Rectal smooth muscle tissue (tissue), 1 donor: ENCODE results near the gene CYRIA.

Experiments
- H3K27ac ChIP-seq: one replicate; pipeline ENCODE4 v1.7.0; 2013; ENCODE audit warnings: low read depth, low read length, inconsistent platforms
- H3K27me3 ChIP-seq: one replicate; pipeline ENCODE4 v1.7.0; 2013; ENCODE audit warnings: low read length; ENCODE audit not compliant: control insufficient read depth, insufficient read depth
- H3K36me3 ChIP-seq: one replicate; pipeline ENCODE4 v1.7.0; 2013; ENCODE audit warnings: low read length; ENCODE audit not compliant: control insufficient read depth, insufficient read depth
- H3K4me1 ChIP-seq: one replicate; pipeline ENCODE4 v1.7.0; 2013; ENCODE audit warnings: low read length; ENCODE audit not compliant: control insufficient read depth, insufficient read depth
- H3K4me3 ChIP-seq: one replicate; pipeline ENCODE4 v1.7.0; 2013; ENCODE audit warnings: low read length
- H3K9ac ChIP-seq: one replicate; pipeline ENCODE4 v1.7.0; 2013; ENCODE audit warnings: low read length

Gene CYRIA

DNA sequence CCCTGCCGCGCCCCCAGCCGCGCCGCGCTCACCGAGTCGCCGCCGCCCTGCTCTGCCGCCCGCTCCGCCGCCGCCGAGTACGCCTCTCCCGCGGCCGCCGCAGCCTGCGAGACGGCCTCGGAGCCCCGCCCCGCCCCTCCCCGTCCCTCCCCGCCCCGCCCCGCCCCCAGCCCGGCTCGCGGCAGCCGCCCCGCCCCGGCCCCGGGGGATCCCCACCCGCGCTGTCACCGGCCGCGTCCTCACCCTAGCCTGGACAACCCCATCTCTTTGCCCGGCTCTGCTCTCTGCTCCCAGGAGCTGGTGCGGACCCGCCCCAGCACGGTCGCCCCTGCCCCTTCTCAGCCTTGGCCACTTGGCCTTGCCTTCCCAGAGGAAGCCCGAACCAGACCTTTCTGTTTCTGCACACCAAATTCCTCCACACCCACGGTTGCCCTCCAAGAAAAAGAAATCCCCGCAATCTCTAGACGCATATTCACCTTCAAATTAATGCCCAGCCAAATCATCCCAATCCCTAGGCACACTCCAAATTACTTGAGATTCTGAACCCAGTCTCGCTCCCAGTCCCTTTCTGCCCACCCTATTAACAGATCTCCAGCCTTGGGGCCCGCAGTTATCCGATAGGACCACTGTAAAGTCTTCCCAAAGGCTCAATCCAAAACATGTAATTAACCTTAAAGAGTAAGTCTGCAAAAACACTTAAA is at the start of gene CYRIA:
TSS of gene CYRIA (minus strand) at position 87 of the 701 bp plus-strand sequence. CDS start 77,715 bp downstream, outside the sequence.
- peak within 1 kb of the TSS; percentile 48 for H3K27ac ChIP-seq
- no peaks in the 10 kb centered on the region for H3K27me3 ChIP-seq
- H3K36me3 ChIP-seq: no peaks in the 10 kb centered on the region
- H3K9ac ChIP-seq: peak within 1 kb of the TSS; percentile 11
- H3K4me3 ChIP-seq: peak within 1 kb of the TSS; percentile 77
- H3K4me1 ChIP-seq: peaks cover 18% of the 10 kb centered on the region

DNA sequence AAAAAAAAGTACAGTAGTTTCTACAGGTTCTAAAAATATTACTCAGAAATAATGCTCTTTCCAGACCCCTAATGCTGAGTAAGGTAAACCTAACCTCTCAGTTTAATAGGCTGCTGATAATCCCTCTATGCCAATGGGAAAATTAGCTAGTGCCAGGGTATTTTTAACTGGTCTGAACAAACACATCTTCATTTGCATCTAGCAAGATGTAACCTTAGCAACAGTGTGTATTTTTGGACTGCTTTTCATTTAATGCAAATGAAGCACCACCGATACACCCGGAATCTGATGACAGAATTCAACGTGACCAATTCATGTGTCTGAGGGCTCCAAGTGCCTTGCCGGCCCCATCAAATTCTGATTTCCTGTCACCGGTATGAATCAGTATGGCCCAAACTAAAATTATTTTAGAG is 47.4 kb upstream of the CYRIA start:
- Histone ChIP-seq H3K4me1 (no peaks in the 10 kb centered on the region), H3K27me3 (no peaks in the 10 kb centered on the region), H3K27ac (no peak overlapping the region), H3K4me3 (no peak overlapping the region), H3K9ac (no peak overlapping the region), H3K36me3 (no peaks in the 10 kb centered on the region)

DNA sequence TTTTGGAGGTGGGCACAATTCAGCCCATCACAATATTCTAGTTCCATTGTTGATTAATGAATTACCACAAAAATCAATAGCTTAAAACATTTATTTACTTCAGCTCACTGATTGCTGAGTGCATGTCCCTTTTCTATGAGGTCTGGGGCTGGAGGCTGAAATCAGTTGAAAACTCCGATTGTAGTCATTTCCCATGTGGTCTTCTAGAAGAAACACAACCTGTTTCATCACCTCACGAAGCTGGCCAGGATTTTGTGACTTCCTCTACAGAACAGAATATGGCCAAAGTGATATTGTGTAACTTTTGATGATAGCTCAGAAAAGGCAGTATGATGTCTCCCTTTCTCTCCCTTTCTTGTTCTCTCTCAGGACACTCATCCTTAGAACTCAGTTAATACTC is 44.1 kb upstream of the CYRIA start:
- Histone ChIP-seq H3K27ac (no peak overlapping the region), H3K36me3 (no peaks in the 10 kb centered on the region), H3K4me3 (no peak overlapping the region), H3K9ac (no peak overlapping the region), H3K4me1 (no peaks in the 10 kb centered on the region), H3K27me3 (no peaks in the 10 kb centered on the region)

DNA sequence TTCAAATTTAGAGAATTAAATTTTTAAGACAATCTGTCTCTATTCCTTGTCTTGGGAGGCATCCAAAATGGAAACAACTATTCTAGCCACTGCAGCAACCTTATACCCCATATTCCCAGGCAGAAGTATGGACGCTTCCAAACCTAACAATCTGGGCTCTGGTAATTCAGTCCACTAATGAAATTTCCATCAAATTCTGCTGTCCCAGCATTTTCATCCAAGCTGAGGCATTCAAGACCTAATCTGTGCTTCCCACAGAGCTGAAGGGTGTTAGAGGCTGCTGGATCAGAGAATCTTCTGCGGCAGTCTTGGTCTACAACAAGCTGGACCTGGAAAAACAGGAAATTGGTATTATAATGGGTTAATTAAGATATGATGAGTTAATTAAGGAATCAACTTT is 42.5 kb upstream of the CYRIA start:
- no peaks in the 10 kb centered on the region for H3K36me3 ChIP-seq
- no peak overlapping the region for H3K27ac ChIP-seq
- H3K27me3 ChIP-seq: no peaks in the 10 kb centered on the region
- no peaks in the 10 kb centered on the region for H3K4me1 ChIP-seq
- H3K9ac ChIP-seq: no peak overlapping the region
- H3K4me3 ChIP-seq: no peak overlapping the region

DNA sequence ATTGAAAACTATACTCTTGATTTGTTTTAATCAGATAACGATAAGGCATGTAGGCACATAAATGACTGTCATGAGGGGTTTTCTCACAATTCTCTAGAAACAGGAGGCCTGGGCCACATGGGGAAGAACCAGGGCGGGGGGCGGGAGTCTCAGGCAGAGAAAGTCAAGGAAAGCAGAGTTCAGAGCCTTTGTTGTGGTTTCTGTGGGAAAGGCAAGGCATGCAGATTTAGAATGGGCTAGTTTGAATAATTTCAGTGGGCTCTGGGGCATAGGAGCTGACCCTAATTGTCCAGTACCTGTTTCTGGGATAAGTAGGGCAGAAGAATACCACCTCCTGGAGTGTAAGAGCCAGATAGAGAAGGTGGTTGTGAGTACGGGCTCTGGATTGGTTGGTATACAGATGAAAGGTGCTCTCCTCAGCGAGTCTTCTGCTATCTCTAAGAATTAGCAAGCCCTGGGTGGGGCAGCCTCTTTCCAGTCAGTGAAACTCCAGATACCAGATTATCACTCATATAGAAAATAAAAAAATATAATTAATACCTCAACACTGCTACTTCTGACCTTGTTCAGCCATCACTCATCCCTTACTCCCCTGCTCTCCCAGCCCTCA is 41.5 kb upstream of the CYRIA start:
- Histone ChIP-seq H3K36me3 (no peaks in the 10 kb centered on the region), H3K27ac (no peak overlapping the region), H3K4me3 (no peak overlapping the region), H3K4me1 (no peaks in the 10 kb centered on the region), H3K27me3 (no peaks in the 10 kb centered on the region), H3K9ac (no peak overlapping the region)

DNA sequence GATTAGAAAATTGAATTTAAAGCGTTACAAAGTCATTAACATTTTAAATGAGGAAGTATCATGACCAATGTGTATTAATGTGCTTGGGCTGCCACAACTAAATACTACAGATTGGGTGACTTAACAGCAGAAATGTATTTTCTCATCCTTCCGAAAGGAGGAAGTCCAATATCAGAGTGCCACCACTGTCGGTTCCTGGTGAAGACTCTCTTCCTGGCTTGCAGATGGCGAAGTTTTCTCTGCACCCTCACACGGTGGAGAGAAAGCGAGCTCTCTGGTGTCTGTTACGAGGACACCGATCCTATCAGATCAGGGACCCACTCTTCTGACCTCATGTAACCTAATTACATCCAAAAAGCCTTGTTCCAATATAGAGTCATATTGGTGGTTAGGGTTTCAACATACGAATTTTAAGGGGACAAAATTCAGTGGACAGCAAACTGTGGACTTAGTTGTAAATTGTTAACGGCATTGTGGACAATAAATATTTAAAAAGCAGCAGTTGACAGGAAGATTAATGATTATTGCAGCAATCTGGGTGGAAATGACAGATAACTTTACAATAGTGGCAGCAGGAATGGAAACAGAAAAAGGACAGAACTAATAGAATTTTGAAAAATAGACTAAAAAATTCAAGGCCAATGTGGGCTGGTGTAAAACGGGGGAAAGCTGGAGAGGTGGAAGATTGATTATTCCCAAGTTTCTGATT is 35.1 kb upstream of the CYRIA start:
- Histone ChIP-seq H3K4me1 (no peaks in the 10 kb centered on the region), H3K9ac (no peak overlapping the region), H3K4me3 (no peak overlapping the region), H3K27ac (no peak overlapping the region), H3K36me3 (no peaks in the 10 kb centered on the region), H3K27me3 (no peaks in the 10 kb centered on the region)

DNA sequence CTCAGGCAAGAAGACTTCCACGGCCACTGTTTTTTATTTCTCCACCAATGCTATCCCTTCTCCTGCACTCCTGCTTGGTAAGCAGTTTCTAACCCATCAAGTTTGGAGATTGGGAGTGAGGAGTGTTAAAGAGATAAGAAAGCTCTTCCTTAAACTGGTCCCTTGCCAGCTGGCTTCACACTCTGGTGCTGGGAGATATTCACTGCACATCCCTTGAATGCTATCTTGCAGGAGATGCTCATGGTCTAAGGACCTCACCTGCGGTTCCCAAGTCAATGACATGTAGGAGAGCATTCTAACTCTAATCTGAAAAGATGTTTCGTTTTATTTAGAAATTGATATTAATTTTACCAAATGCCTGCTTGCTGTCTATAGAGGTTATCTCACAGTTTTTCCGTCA is 28.2 kb upstream of the CYRIA start:
- H3K9ac ChIP-seq: no peak overlapping the region
- H3K4me1 ChIP-seq: no peaks in the 10 kb centered on the region

DNA sequence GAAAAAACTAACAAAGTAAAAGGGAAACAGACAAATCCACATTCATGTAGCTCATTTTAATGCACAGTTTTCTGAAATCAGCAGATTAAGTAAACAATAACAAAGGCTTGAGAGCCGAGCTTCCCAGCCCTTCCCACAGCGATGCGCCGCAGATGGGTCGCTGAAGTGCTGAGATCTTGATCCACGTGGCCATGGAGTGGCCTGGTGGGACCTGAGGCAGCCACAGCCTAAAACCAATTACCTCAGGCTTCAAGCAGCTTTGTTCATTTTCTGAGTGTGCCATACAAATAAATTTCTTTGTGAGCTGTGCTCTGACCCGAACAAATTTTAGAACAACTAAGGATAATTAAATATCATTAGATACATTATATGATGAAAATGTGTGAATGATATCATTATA is 25.6 kb upstream of the CYRIA start:
- H3K9ac ChIP-seq: no peak overlapping the region
- H3K4me3 ChIP-seq: no peak overlapping the region
- no peak overlapping the region for H3K27ac ChIP-seq
- H3K27me3 ChIP-seq: no peaks in the 10 kb centered on the region
- H3K36me3 ChIP-seq: no peaks in the 10 kb centered on the region
- H3K4me1 ChIP-seq: no peaks in the 10 kb centered on the region

More for the DNA sequence above, 28.2 kb upstream of the CYRIA start:
- Histone ChIP-seq H3K4me3 (no peak overlapping the region), H3K36me3 (no peaks in the 10 kb centered on the region), H3K27me3 (no peaks in the 10 kb centered on the region), H3K27ac (no peak overlapping the region)

DNA sequence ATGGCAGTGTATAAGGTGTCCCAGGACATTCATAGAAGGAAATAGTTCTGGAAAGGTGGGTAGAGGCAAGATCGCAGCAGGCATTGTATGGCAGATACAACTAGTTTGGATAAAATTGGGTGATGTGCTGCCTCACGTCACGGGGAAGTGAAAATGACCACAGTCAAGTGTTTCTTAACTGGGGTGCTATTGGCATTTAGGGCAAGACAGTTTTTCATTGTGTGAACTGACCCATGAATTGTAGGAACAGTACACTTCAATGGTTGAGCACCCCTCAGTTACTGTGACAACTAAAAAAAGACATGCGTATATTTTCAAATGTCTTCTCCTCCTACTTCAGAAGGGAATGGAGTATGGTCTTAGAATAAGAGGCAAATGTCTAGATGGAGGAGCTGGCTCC is 22.3 kb upstream of the CYRIA start:
- Histone ChIP-seq H3K27me3 (no peaks in the 10 kb centered on the region), H3K4me3 (no peak overlapping the region), H3K27ac (no peak overlapping the region), H3K4me1 (no peaks in the 10 kb centered on the region), H3K36me3 (no peaks in the 10 kb centered on the region), H3K9ac (no peak overlapping the region)

DNA sequence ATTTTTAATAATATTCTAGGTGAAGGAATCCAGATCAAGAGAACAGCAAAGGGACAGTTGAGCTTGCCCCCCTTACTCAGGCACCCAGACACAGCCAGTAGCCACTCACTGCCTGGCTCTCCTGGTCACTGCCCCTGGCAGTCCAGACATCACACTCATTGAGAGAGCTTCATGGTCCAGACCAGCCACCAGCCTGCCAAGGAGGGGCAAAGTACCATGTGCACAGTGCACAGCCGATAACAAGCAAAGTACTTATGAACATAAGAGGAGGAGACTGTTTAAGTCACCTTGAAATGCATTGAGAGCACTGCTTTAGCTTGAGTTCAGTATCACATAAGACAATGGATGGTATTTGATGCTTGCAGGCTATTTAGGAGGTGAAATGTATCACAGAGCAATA is 21.6 kb upstream of the CYRIA start:
- no peaks in the 10 kb centered on the region for H3K4me1 ChIP-seq
- H3K9ac ChIP-seq: no peak overlapping the region

DNA sequence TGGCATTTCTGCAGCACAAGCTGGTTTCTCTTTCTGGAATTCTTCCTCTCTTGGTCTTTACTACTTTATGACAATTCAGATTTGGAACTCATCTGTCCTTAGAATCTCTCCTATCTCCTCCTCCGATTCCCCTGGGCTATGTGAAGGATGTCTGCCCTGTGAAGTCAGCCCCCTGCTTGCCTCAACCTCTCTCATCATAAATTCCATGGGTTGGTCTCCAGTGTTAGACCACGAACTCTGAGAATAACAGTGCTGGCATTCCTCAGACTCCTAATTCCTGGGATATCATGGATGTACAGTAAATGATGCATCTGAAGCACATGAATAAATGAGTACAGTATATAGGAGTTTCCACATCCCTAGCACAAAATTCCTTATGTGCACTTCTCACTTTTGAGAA is 21.0 kb upstream of the CYRIA start:
- Histone ChIP-seq H3K36me3 (no peaks in the 10 kb centered on the region), H3K4me1 (no peaks in the 10 kb centered on the region), H3K27ac (no peak overlapping the region), H3K4me3 (no peak overlapping the region), H3K27me3 (no peaks in the 10 kb centered on the region), H3K9ac (no peak overlapping the region)

More for the DNA sequence above, 21.6 kb upstream of the CYRIA start:
- Histone ChIP-seq H3K27me3 (no peaks in the 10 kb centered on the region), H3K27ac (no peak overlapping the region), H3K4me3 (no peak overlapping the region), H3K36me3 (no peaks in the 10 kb centered on the region)

DNA sequence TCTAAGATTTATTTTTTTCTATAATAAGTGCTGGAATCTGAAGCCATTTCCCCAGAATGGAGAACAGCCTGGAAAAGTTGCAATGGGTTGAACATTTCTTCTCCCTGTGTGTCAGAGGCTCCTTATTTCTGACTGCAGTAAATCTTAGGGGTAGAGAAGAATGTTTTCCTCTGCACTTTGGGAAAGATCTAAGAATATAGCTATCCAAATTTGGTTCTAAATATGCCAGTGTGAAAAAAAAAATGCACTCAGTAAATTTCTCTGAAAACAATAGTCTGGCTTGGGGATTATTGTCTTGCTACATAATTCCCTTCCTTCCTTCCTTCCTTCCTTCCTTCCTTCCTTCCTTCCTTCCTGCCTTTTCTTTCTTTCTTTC is 19.7 kb upstream of the CYRIA start:
- no peak overlapping the region for H3K27ac ChIP-seq
- no peak overlapping the region for H3K4me3 ChIP-seq
- H3K9ac ChIP-seq: no peak overlapping the region
- H3K27me3 ChIP-seq: no peaks in the 10 kb centered on the region
- no peaks in the 10 kb centered on the region for H3K36me3 ChIP-seq
- no peaks in the 10 kb centered on the region for H3K4me1 ChIP-seq
